Loucy (cell line): Measurements from ENCODE around the gene SLC4A4.

Experiments used
- H2AFZ ChIP-seq: fragments of 200-600 bp; sonication (generic); 2 replicates; pipeline ENCODE4 v1.6.0; 2016; ENCODE audit warnings: antibody characterized with exemption, mild to moderate bottlenecking, low read length, moderate library complexity
- H3F3A ChIP-seq: fragments of 200-600 bp; 2 replicates; pipeline ENCODE4 v1.6.0; 2016; ENCODE audit warnings: antibody characterized with exemption, low read depth, mild to moderate bottlenecking
- H3K27me3 ChIP-seq: fragments of 200-600 bp; sonication (generic); 2 replicates; pipeline ENCODE4 v1.6.1; 2014; ENCODE audit warnings: low read length, mild to moderate bottlenecking; ENCODE audit not compliant: insufficient read depth, poor library complexity, severe bottlenecking
- H3K36me3 ChIP-seq: fragments of 200-600 bp; sonication (generic); 2 replicates; pipeline ENCODE4 v1.6.1; 2016; ENCODE audit warnings: low read length; ENCODE audit not compliant: insufficient read depth
- H3K4me1 ChIP-seq: fragments of 200-600 bp; sonication (generic); 2 replicates; pipeline ENCODE4 v1.5.1; 2014; ENCODE audit warnings: low read length, mild to moderate bottlenecking; ENCODE audit not compliant: insufficient read depth, poor library complexity, severe bottlenecking
- H3K4me2 ChIP-seq: fragments of 200-600 bp; sonication (generic); 2 replicates; pipeline ENCODE4 v1.6.0; 2014; ENCODE audit warnings: antibody characterized with exemption, low read length, low read depth, mild to moderate bottlenecking; ENCODE audit not compliant: poor library complexity, severe bottlenecking
- H3K4me3 ChIP-seq: fragments of 200-600 bp; sonication (generic); 2 replicates; pipeline ENCODE4 v1.5.1; 2014; ENCODE audit warnings: low read length, mild to moderate bottlenecking, mixed read lengths; ENCODE audit not compliant: poor library complexity, severe bottlenecking
- H3K79me2 ChIP-seq: fragments of 200-600 bp; sonication (generic); 2 replicates; pipeline ENCODE4 v1.6.1; 2014; ENCODE audit warnings: low read length; ENCODE audit not compliant: insufficient read depth
- H3K9ac ChIP-seq: fragments of 200-600 bp; sonication (generic); 2 replicates; pipeline ENCODE4 v1.6.0; 2014; ENCODE audit warnings: mild to moderate bottlenecking, low read depth, low read length, moderate library complexity; ENCODE audit not compliant: poor library complexity, severe bottlenecking
- H3K9me2 ChIP-seq: fragments of 200-600 bp; sonication (generic); replicated peaks from 2 replicates; pipeline ENCODE4 v1.6.1; 2016; ENCODE audit warnings: low read depth, low read length, mixed read lengths
- H3K9me3 ChIP-seq: fragments of 200-600 bp; sonication (generic); 2 replicates; pipeline ENCODE4 v1.6.1; 2014; ENCODE audit warnings: mild to moderate bottlenecking, antibody characterized with exemption, low read length, low read depth; ENCODE audit not compliant: insufficient read depth
- H4K20me1 ChIP-seq: fragments of 200-600 bp; sonication (generic); 2 replicates; pipeline ENCODE4 v1.6.0; 2014; ENCODE audit warnings: antibody characterized with exemption, low read length, mild to moderate bottlenecking; ENCODE audit not compliant: insufficient read depth, poor library complexity, severe bottlenecking
- CTCF ChIP-seq: fragments of 200-600 bp; sonication (generic); conservative IDR thresholded peaks from 2 replicates; pipeline ENCODE4 v1.5.1; 2014; ENCODE audit warnings: mild to moderate bottlenecking, antibody characterized with exemption, low read length
- EZH2phosphoT487 ChIP-seq: fragments of 200-600 bp; IDR thresholded peaks from 2 replicates; pipeline ENCODE4 v1.6.1; 2018; ENCODE audit warnings: antibody characterized with exemption, mild to moderate bottlenecking, moderate library complexity, borderline replicate concordance

The SLC4A4 gene

GRCh38 chr4:71524756-71525155 is 185.9 kb downstream of the SLC4A4 start:
- Histone ChIP-seq H2AFZ (no peak overlapping the region), H3F3A (no peaks in the 10 kb centered on the region), H4K20me1 (no peaks in the 10 kb centered on the region), H3K9me3 (no peaks in the 10 kb centered on the region), H3K4me2 (no peak overlapping the region), H3K4me3 (no peak overlapping the region), H3K9me2 (no peaks in the 10 kb centered on the region), H3K4me1 (no peaks in the 10 kb centered on the region), H3K79me2 (no peaks in the 10 kb centered on the region), H3K27me3 (no peaks in the 10 kb centered on the region), H3K9ac (no peak overlapping the region), H3K36me3 (no peaks in the 10 kb centered on the region)
- TF ChIP-seq EZH2phosphoT487 = no peak
- no peak for TF ChIP-seq CTCF

DNA sequence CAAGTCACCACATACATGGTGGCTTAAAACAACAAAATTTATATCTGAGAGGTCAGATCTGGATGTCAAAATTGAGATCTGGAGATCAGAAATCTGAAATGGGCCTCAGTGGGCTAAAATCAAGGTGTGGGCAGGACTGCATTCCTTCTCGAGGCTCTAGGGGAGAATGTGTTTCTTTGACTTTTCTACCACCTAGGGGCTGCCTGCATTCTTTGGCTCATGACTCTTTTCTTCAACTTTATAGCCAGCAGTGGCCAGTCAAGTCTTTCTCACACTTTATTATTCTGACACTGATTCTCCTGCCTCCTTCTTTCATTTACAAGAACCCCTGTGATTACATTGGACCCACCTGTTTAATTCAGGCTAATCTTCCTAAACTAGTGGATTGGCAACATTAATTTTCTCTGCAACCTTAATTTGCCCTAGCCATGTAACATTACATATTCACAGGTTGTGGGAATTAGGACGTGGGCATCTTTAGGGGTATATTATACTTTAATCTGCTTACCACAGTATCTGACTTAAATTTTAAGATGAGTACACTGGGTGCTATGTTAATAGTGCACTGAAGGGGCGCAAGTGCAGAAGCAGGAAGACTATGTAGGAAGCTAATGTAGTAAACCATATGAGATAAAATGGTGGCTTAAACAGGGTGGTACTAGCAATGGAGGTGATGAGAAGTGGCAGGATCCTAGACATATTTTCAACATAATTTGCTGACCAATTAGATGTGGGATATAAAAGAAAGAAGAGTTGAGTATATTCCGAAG is 188.0 kb downstream of the SLC4A4 start:
- Histone ChIP-seq H3K9me2 (no peaks in the 10 kb centered on the region), H2AFZ (no peak overlapping the region), H3K9me3 (no peaks in the 10 kb centered on the region), H3F3A (no peaks in the 10 kb centered on the region), H4K20me1 (no peaks in the 10 kb centered on the region), H3K4me1 (no peaks in the 10 kb centered on the region), H3K9ac (no peak overlapping the region), H3K4me3 (no peak overlapping the region), H3K36me3 (no peaks in the 10 kb centered on the region), H3K4me2 (no peak overlapping the region), H3K27me3 (no peaks in the 10 kb centered on the region), H3K79me2 (no peaks in the 10 kb centered on the region)
- peak; percentile 36 for TF ChIP-seq CTCF
- no peak for TF ChIP-seq EZH2phosphoT487

- no peaks in the 10 kb centered on the region for H3K4me1 ChIP-seq
Observed at GRCh38 chr4:71532407-71532806, 193.6 kb downstream of the SLC4A4 start.

More at GRCh38 chr4:71532407-71532806, 193.6 kb downstream of the SLC4A4 start:
- Histone ChIP-seq H2AFZ (no peak overlapping the region), H4K20me1 (no peaks in the 10 kb centered on the region), H3K79me2 (no peaks in the 10 kb centered on the region), H3K9me2 (no peaks in the 10 kb centered on the region), H3F3A (no peaks in the 10 kb centered on the region), H3K27me3 (no peaks in the 10 kb centered on the region), H3K9ac (no peak overlapping the region), H3K9me3 (no peaks in the 10 kb centered on the region), H3K36me3 (peaks cover 14% of the 10 kb centered on the region; the same call in 1 of the 2 replicates), H3K4me3 (no peak overlapping the region), H3K4me2 (no peak overlapping the region)
- TF ChIP-seq EZH2phosphoT487 (no peak), CTCF (no peak)
